Endothelial cell of umbilical vein (primary cell): ENCODE data around the gene MATK. TPM values are rescaled to one million over a fixed set of nuclear protein-coding genes. Genes with fewer than 3 reads are reported as not detected.

Source experiments
- BruUV-seq: library from RNA; stranded (reverse); fragments of 400-500 nt; replicated peaks from 2 replicates; lab custom pipeline; 2021; lab: Mats Ljungman, UMichigan
- CTCF ChIA-PET: fragments of 300-600, 350-600 bp; sonication (Branson Sonifier 250); formaldehyde crosslinking; loops from one replicate; lab custom pipeline; 2021; ENCODE audit warnings: antibody characterized with exemption, inconsistent platforms; lab: Charles Lee
- POLR2A ChIA-PET: fragments of 300-600, 350-600 bp; sonication (Branson Sonifier 250); formaldehyde crosslinking; loops from one replicate; lab custom pipeline; 2021; ENCODE audit warnings: antibody characterized with exemption, inconsistent platforms; lab: Charles Lee
- DNase-seq: peaks from one replicate; pipeline ENCODE4 v3.0.0-alpha.2; 2011; ENCODE audit warnings: low read depth, low spot score
- FAIRE-seq: peaks from 2 replicates; lab custom pipeline; 2011; peaks lifted over from hg19 to GRCh38; lab: Jason Lieb, UNC
- H2AFZ ChIP-seq: 2 replicates; pipeline ENCODE4 v1.6.0; 2012; ENCODE audit warnings: low read depth, low read length, control low read depth, inconsistent platforms
- H3K27ac ChIP-seq: 2 replicates; pipeline ENCODE4 v1.5.1; 2011; ENCODE audit warnings: low read depth, mild to moderate bottlenecking, control low read depth, low read length, moderate library complexity; ENCODE audit not compliant: insufficient read depth
- H3K27me3 ChIP-seq, 2 experiments: 2 replicates each; pipeline versions ENCODE4 v1.6.0 to v1.6.1; 2011; ENCODE audit warnings: low read length in 2 of 2, mixed read lengths in 1 of 2; ENCODE audit not compliant: control insufficient read depth in 2 of 2, insufficient read depth in 2 of 2
- H3K36me3 ChIP-seq, 2 experiments: 2 replicates in 1 of 2; 3 replicates in 1 of 2; pipeline ENCODE4 v1.5.1; 2011; ENCODE audit warnings: low read length in 2 of 2, mild to moderate bottlenecking in 1 of 2, moderate library complexity in 1 of 2; ENCODE audit not compliant: control insufficient read depth in 2 of 2, insufficient read depth in 2 of 2; ENCODE audit errors: extremely low read depth in 1 of 2
- H3K4me1 ChIP-seq: 3 replicates; pipeline ENCODE4 v1.5.1; 2011; ENCODE audit warnings: mild to moderate bottlenecking, low read length; ENCODE audit not compliant: control insufficient read depth, insufficient read depth; ENCODE audit errors: extremely low read depth
- H3K4me2 ChIP-seq: 2 replicates; pipeline ENCODE4 v1.6.1; 2011; ENCODE audit warnings: low read length, control low read depth, mixed read lengths; ENCODE audit not compliant: insufficient read depth
- H3K4me3 ChIP-seq, 3 experiments: fragments of 200-600 bp in 1 of 3; sonication (generic), shearing (Covaris generic) in 1 of 3; replicated peaks in 1 of 3; 2 replicates each; pipeline ENCODE4 v1.5.1; 2011 to 2016; ENCODE audit warnings: control low read depth in 3 of 3, low read length in 3 of 3, mild to moderate bottlenecking in 2 of 3, inconsistent platforms in 1 of 3, low read depth in 1 of 3, moderate library complexity in 1 of 3; ENCODE audit not compliant: insufficient read depth in 1 of 3
- H3K79me2 ChIP-seq: 2 replicates; pipeline ENCODE4 v1.6.0; 2012; ENCODE audit warnings: low read length, inconsistent platforms; ENCODE audit not compliant: control insufficient read depth, insufficient read depth
- H3K9ac ChIP-seq: replicated peaks from 2 replicates; pipeline ENCODE3; 2011; ENCODE audit warnings: low read length, control low read depth; ENCODE audit not compliant: insufficient read depth; ENCODE audit errors: extremely low read depth
- H3K9me1 ChIP-seq: replicated peaks from 3 replicates; pipeline ENCODE4 v1.6.0; 2011; ENCODE audit warnings: mild to moderate bottlenecking, low read length; ENCODE audit not compliant: control insufficient read depth, insufficient read depth; ENCODE audit errors: extremely low read depth
- H3K9me3 ChIP-seq: replicated peaks from 2 replicates; pipeline ENCODE4 v1.5.1; 2012; ENCODE audit warnings: low read length, inconsistent platforms; ENCODE audit not compliant: control insufficient read depth, insufficient read depth
- H4K20me1 ChIP-seq: replicated peaks from 2 replicates; pipeline ENCODE3; 2011; ENCODE audit warnings: mild to moderate bottlenecking, low read length; ENCODE audit not compliant: control insufficient read depth, insufficient read depth; ENCODE audit errors: extremely low read depth
- EZH2 ChIP-seq: IDR thresholded peaks from 2 replicates; pipeline ENCODE4 v1.6.1; 2012; ENCODE audit warnings: borderline replicate concordance, low read depth, mild to moderate bottlenecking, moderate library complexity, low read length, inconsistent platforms; ENCODE audit not compliant: severe bottlenecking
- FOS ChIP-seq: IDR thresholded peaks from 2 replicates; pipeline ENCODE4 v1.6.1; 2011; ENCODE audit warnings: mild to moderate bottlenecking, low read length, moderate library complexity, borderline replicate concordance; ENCODE audit not compliant: insufficient read depth
- GATA2 ChIP-seq: IDR thresholded peaks from 2 replicates; pipeline ENCODE4 v1.7.0; 2011; ENCODE audit warnings: low read depth, mild to moderate bottlenecking, moderate library complexity, mixed read lengths, low read length; ENCODE audit not compliant: insufficient read length, insufficient read depth
- JUN ChIP-seq: IDR thresholded peaks from 2 replicates; pipeline ENCODE4 v1.6.1; 2011; ENCODE audit warnings: borderline replicate concordance, low read depth; ENCODE audit not compliant: insufficient read length, insufficient read depth
- MYC ChIP-seq: IDR thresholded peaks from one replicate; pipeline ENCODE4 v1.6.1; 2011; ENCODE audit warnings: mild to moderate bottlenecking, low read depth, low read length
- POLR2A ChIP-seq: IDR thresholded peaks from 2 replicates; pipeline ENCODE4 v1.6.1; 2012; ENCODE audit warnings: low read depth, mild to moderate bottlenecking, control low read depth, low read length
- POLR2AphosphoS5 ChIP-seq: IDR thresholded peaks from 2 replicates; pipeline ENCODE4 v1.6.1; 2012; ENCODE audit warnings: low read depth, mild to moderate bottlenecking, control low read depth, low read length, moderate library complexity; ENCODE audit not compliant: insufficient read depth
- dilution Hi-C: fragments of 300-500 bp; cut with MboI; formaldehyde crosslinking; loops from one replicate; pipeline ENCODE4 v1.15.0; 2019; ENCODE audit warnings: low sequenced_read_pairs; ENCODE audit not compliant: extremely low pct_ligation_motif_present
- intact Hi-C: fragments of 100-400 bp; cut with micrococcal nuclease; formaldehyde crosslinking; loops from one replicate; pipeline ENCODE4 v1.10.0; 2022
- polyA plus RNA-seq, 4 experiments: library from polyadenylated mRNA; depleted of rRNA in 3 of 4; stranded (reverse) in 3 of 4; unstranded in 1 of 4; fragments of >200 nt; gene quantifications; 2 replicates each; pipeline versions ENCODE4 v1.2.1 to v1.2.3, GENCODE V29; 2011 to 2012; ENCODE audit warnings: missing spikeins in 1 of 4
- total RNA-seq: library from RNA; stranded (reverse); gene quantifications from 2 replicates; pipeline ENCODE4 v1.2.3, GENCODE V29; 2021
- TF ChIP-seq, protein P1 (sequence below): IDR thresholded peaks from 2 replicates; pipeline ENCODE4 v1.6.1; 2011; ENCODE audit not compliant: insufficient read depth, insufficient read length
- TF ChIP-seq, protein P2 (sequence below), 2 donors: IDR thresholded peaks; 1 replicate in 1 of 2; 2 replicates in 1 of 2; pipeline ENCODE4 v1.5.1; 2011; ENCODE audit warnings: low read length in 2 of 2, mild to moderate bottlenecking in 2 of 2, moderate library complexity in 2 of 2, control low read depth in 1 of 2, inconsistent platforms in 1 of 2, low read depth in 1 of 2; ENCODE audit not compliant: insufficient read depth in 1 of 2; ENCODE audit errors: extremely low read depth in 1 of 2

Gene MATK
- total and polyA plus RNA-seq, 2 donors (not counting 3 experiments of a cell fraction or from before 2014, with no cell fraction given) = not detected

DNA sequence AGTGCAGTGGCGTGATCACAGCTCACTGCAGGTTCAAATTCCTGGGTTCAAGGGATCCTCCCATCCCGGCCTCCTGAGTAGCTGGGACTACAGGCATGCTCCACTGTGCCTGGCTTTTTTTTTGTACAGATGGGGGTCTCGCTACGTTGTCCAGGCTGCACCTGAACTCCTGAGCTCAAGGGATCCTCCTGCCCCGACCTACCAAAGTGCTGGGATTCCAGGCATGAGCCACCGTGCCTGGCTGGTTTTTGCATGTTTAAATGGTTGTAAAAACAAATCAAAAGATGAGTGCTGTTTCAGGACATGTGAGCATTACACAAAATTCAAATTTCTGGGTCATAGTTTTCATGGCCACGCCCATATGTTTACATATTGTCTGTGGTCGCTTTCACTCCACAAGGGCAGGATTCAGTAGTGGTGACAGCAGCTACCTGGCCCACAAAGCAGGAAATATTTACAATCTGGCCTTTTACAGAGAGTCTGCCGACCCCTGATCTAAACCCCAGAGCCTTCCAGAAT, 5.3 kb downstream of the MATK start:
- CTCF ChIA-PET = no interaction called here
- H3K36me3 ChIP-seq = no peaks in the 10 kb centered on the region
- H3K9me1 ChIP-seq = no peaks in the 10 kb centered on the region
- peaks cover 2% of the 10 kb centered on the region for H3K9me3 ChIP-seq
- H3K27ac ChIP-seq = no peak overlapping the region
- BruUV-seq = no TSS peak
- dilution Hi-C loops (no loop called here), intact Hi-C loops (no loop called here)
- DNase-seq = no peak
- POLR2A ChIA-PET = no interaction called here
- H3K27me3 ChIP-seq = peaks cover 8 to 9% of the 10 kb centered on the region in 2 experiments
- TF ChIP-seq, protein P1, sequence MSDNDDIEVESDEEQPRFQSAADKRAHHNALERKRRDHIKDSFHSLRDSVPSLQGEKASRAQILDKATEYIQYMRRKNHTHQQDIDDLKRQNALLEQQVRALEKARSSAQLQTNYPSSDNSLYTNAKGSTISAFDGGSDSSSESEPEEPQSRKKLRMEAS = no peak
- TF ChIP-seq FOS (no peak), EZH2 (no peak), MYC (no peak), JUN (no peak), POLR2A (no peak), GATA2 (no peak), POLR2AphosphoS5 (no peak)
- TF ChIP-seq, protein P2, sequence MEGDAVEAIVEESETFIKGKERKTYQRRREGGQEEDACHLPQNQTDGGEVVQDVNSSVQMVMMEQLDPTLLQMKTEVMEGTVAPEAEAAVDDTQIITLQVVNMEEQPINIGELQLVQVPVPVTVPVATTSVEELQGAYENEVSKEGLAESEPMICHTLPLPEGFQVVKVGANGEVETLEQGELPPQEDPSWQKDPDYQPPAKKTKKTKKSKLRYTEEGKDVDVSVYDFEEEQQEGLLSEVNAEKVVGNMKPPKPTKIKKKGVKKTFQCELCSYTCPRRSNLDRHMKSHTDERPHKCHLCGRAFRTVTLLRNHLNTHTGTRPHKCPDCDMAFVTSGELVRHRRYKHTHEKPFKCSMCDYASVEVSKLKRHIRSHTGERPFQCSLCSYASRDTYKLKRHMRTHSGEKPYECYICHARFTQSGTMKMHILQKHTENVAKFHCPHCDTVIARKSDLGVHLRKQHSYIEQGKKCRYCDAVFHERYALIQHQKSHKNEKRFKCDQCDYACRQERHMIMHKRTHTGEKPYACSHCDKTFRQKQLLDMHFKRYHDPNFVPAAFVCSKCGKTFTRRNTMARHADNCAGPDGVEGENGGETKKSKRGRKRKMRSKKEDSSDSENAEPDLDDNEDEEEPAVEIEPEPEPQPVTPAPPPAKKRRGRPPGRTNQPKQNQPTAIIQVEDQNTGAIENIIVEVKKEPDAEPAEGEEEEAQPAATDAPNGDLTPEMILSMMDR (IDR thresholded peaks at IDR 0.05; ENCODE audit: extremely low read depth in 1 of 2, insufficient read depth in 1 of 2, low read depth in 1 of 2, low read length in 2 of 2) = no peak
- no peak overlapping the region for H2AFZ ChIP-seq
- FAIRE-seq = no peak
- no peak overlapping the region for H3K9ac ChIP-seq
- no peak overlapping the region for H3K4me3 ChIP-seq
- no peaks in the 10 kb centered on the region for H4K20me1 ChIP-seq
- H3K4me2 ChIP-seq = no peak overlapping the region
- H3K79me2 ChIP-seq = no peaks in the 10 kb centered on the region
- no peaks in the 10 kb centered on the region for H3K4me1 ChIP-seq
